ENCODE measurements around the gene DPY19L1.
"Not testable (repeated sequence)": the region's sequence is repeated elsewhere in the genome, so short reads cannot be mapped to it uniquely, and the experiment has no call there.

DPY19L1 gene

DNA sequence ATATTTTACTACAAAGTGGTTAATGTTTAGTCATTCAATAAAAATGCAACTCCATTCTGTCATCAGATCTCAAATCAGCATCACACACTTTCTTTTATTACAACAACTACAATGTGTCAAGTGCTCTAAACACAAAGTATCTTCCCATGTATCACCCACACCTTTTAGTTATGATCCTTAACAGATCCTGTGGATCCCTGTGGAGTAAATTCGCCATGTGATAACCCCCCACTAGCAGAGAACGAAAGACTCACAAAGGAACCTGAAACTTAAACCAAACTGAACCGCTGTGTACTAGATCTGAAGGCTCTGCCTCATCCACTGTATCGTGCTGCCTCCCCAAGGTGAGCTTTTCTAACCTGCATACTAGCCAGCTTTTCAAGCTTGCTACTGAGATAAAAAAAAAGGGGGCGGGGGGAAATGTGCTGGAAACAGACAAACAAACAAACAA lies 1.7 kb downstream of the DPY19L1 start:
- no peak for DNase-seq (ENCODE audit: low read depth in 2 of 2, low spot score in 1 of 2)

GRCh38 chr7:35032166-35032565 lies 5.1 kb downstream of the DPY19L1 start:
- no peak for DNase-seq (ENCODE audit: low read depth in 2 of 2, low spot score in 1 of 2)

- no peak for DNase-seq (ENCODE audit: low read depth in 2 of 2, low spot score in 1 of 2)
These were observed 6.4 kb downstream of the DPY19L1 start for GRCh38 chr7:35030848-35031247.

GRCh38 chr7:35029311-35029710 lies 8.0 kb downstream of the DPY19L1 start:
- DNase-seq (ENCODE audit: low read depth in 2 of 2, low spot score in 1 of 2), result no peak

GRCh38 chr7:35026150-35026549 lies 11.1 kb downstream of the DPY19L1 start:
- DNase-seq (ENCODE audit: low read depth in 2 of 2, low spot score in 1 of 2), result no peak

- DNase-seq (ENCODE audit: low read depth in 2 of 2, low spot score in 1 of 2), result no peak
These were observed 11.9 kb downstream of the DPY19L1 start for GRCh38 chr7:35025369-35025870.

- DNase-seq (ENCODE audit: low read depth in 2 of 2, low spot score in 1 of 2), result no peak
These were observed 13.0 kb downstream of the DPY19L1 start for GRCh38 chr7:35024298-35024697.

DNA sequence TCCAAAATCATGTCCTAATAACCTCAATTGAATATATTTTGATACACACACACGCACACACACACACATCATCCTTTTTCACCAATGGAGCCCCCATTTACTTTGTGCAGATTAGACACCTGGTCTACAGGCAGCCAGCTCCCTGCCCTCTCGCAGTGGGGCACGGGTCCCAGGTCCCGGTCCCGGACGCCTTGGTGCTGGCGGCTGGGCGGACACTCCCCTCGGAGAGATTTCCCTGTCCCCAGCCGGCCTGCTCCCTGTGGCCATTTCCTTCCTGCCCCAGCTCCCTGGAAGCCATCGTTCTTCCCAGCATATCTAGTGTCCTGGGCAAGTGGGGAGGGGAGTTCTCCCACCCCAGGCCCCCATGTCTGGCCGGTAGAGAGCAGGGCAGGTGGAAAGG lies 14.6 kb downstream of the DPY19L1 start:
- DNase-seq (ENCODE audit: low read depth in 2 of 2, low spot score in 1 of 2), result no peak

DNA sequence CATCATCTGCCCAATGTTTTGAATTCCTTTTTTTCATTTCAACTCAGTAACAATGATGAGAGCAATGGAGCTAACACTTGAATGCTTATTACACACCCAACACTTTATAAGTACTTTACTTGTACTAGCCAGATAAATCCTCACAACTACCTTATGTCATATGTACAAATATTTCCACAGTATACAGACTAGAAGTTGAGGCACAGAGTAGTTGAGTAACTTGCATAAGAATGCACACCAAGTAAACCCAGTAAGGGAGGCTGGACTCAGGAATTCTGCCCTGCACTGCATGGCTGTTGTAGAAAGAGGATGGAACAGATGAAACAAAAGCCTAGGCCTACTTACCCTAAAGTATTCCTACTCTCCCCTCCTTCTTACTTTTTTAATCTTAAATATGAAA lies 15.8 kb downstream of the DPY19L1 start:
- no peak for DNase-seq (ENCODE audit: low read depth in 2 of 2, low spot score in 1 of 2)

DNA sequence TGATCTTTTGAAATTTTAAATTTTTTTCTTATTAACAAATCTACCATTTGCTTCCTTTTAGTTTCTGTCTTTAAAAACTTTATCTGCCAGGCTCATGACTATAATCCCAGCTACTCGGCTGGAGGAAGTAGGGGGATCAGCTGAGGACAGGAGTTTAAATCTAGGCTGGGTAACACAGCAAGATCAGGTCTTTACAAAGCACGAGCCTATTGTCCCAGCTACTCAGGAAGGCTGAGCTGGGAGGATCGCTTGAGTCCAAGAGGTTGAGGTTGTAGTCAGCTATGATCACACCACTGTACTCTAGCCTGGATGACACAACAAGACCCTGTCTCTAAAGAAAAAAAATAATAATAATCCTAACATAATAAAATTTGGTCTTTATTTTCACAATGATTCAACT lies 17.5 kb downstream of the DPY19L1 start:
- no peak for DNase-seq (ENCODE audit: low read depth in 2 of 2, low spot score in 1 of 2)

DNA sequence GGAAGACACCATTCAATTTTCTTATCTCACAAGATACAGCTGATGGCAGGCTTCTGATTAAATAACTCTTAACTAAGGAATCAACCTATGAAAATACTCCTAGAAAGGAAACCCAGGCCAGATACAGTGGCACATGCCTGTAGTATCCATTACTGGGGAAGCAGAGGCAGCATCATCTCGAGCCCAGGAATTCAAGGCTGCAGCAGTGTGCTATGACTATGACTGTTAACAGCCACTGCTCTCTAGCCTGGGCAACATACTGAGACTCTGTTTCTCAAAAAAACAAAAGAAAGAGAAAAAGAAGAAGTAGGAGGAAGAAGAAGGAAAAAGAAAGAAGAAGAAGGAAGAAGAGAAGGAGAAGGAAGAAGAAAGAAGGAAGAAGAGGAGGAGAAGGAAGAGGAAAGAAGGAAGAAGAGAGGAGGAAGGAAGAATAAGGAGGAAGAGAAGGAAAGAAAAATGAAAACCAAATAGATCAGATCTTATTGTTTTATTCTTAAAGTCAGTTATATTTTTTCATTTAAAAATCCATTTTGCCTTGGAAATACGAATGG lies 18.0 kb downstream of the DPY19L1 start:
- no peak for DNase-seq (ENCODE audit: low read depth in 2 of 2, low spot score in 1 of 2)

GRCh38 chr7:35015346-35015859 lies 21.9 kb downstream of the DPY19L1 start:
- DNase-seq (ENCODE audit: low read depth in 2 of 2, low spot score in 1 of 2), result no peak

DNA sequence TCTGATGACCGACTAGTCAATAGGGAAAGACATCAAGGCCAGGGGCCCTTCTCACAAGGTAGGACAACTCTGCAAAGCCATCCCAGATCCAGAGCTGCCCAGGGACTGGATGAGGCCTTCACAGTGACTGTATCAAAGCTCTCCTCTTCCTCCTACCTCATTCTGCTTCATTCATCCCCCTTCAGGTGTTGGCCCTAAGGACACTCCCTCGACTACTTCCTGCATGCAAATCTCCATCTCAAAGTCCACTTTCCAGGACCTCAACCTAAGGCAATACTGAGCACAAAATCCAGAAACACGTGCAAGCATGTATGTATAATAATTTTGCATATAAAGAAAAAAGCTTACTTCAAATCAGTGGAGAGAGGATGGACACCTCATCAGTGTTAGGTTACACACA lies 25.1 kb downstream of the DPY19L1 start:
- DNase-seq (ENCODE audit: low read depth in 2 of 2, low spot score in 1 of 2), result no peak

DNA sequence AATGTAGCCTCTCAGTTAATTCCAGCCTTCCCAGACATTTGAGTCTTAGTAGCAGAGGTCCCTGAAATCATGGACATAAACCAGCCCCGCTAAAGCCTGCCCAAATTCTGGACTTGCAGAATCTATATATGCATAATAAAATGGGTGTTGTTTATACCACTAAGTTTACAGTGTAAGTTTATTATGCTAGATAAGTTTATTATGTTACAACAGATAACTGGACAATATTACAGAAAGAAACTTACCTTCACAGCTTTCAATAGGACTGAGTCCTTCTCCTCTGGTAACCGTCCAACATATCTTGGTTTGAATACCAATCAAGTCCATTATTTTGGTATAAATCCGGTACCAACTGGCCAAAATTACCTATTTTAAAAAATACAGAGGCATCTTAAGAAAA lies 26.2 kb downstream of the DPY19L1 start:
- no peak for DNase-seq (ENCODE audit: low read depth in 2 of 2, low spot score in 1 of 2)

DNA sequence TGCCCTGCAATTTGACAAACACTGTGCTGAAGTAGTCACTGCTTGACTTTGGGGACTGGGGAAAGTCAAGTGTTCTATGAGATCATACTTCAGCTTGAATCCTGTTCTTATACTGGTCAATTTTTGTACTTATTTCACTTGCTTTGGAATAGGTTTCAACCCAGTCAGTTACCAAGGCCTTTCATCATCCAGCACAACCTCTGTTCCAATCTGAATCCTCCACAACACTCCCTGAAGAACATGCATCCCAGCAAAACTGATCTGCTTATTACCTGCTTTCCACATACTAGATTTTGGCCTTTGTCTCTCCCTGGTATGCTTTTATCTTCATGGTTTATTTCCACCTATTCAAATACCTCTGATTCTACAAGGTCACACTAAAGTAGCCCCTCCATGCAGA lies 29.5 kb downstream of the DPY19L1 start:
- no peak for DNase-seq (ENCODE audit: low read depth in 2 of 2, low spot score in 1 of 2)

GRCh38 chr7:35004531-35005095 lies 32.7 kb downstream of the DPY19L1 start:
- DNase-seq (ENCODE audit: low read depth in 2 of 2, low spot score in 1 of 2), result no peak

GRCh38 chr7:35003679-35004303 lies 33.5 kb downstream of the DPY19L1 start:
- DNase-seq (ENCODE audit: low read depth in 2 of 2, low spot score in 1 of 2), result no peak

DNA sequence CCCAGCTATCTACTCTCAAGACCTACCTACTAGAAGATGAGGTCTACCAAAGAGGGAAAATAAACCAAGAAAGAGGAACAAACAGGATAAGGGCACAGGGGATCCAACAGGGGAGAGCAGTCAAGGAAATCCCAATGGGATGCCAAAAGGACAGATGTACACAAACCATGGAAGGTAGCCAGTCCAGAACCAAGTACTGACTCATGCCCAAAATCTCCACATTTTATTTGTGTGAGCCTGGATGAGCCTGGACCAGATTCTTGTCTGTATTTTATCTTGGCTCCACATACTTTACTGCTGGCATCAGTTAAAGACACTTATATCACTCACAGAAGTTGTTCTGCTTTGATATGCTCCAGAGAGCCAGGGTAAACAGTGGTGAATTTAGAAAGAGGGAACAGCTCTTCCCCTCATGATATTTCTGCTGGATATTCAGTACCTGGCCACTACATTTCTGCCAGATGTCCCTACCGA lies 34.1 kb downstream of the DPY19L1 start:
- DNase-seq (ENCODE audit: low read depth in 2 of 2, low spot score in 1 of 2), result not testable (repeated sequence)

GRCh38 chr7:34998335-34998734 lies 39.0 kb downstream of the DPY19L1 start:
- not testable (repeated sequence) for DNase-seq (ENCODE audit: low read depth in 2 of 2, low spot score in 1 of 2)

DNA sequence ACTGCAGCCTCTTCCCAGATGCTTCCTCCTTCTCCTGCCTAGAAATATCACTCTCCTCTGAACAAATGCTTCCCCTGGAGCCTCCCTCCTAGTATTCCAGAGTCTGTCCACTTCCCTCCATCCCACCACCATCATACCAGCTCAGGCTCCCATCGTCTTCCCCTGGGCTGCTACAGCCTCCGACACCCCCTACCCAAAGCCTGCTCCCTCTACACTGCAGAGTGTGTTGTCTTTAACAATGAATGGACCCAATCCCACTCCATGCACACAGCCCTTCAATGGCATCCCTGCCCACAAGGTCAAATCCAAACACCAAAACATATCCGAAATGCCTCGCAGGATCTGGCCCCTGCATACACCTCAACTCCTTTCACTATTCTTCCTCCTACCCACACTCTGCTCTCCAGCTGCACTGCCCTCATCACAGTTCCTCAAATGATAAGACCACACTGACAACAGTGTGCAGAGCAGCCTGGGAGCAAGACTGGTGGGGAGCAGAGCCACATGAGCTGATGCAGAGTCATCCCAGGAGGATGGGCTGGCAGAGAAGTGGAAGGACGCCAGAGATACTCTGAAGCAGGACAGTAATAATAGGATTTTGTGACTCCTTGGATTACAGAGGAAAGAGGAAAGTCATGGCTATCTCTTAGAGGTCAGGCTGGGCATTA lies 40.7 kb downstream of the DPY19L1 start:
- DNase-seq (ENCODE audit: low read depth in 2 of 2, low spot score in 1 of 2), result not testable (repeated sequence)

GRCh38 chr7:34995757-34996156 lies 41.5 kb downstream of the DPY19L1 start:
- DNase-seq (ENCODE audit: low read depth in 2 of 2, low spot score in 1 of 2), result no peak

Measured in stimulated activated CD8-positive, alpha-beta memory T cell treated with anti-CD3 and anti-CD28 coated beads, Interleukin-4, amount 100 ng/mL, for 4 hours (primary cell).